Transverse colon (tissue), 4 donors: Measurements from ENCODE around the gene TRIM59.

ENCODE experiments used
- EP300 ChIP-seq: sonication (generic); formaldehyde crosslinking; IDR thresholded peaks from one replicate; pipeline ENCODE4 v1.6.1; 2017; ENCODE audit warnings: antibody characterized with exemption, low read depth
- POLR2AphosphoS5 ChIP-seq, 3 donors: sonication (generic); formaldehyde crosslinking; IDR thresholded peaks; one replicate each; pipeline ENCODE4 v1.6.1; 2016; ENCODE audit warnings: antibody characterized with exemption in 3 of 3
- TF ChIP-seq, protein P1 (sequence below), 5 experiments: fragments of 200-600 bp in 3 of 5; fragments of 450-650 bp in 2 of 5; sonication (generic) in 3 of 5; IDR thresholded peaks; 1 replicate in 2 of 5; 2 replicates in 3 of 5; pipeline ENCODE4 v1.5.1; 2016 to 2017; ENCODE audit warnings: antibody characterized with exemption in 5 of 5, inconsistent platforms in 3 of 5, mild to moderate bottlenecking in 2 of 5, moderate library complexity in 1 of 5

GRCh38 chr3:160445854-160446253 lies 3.7 kb downstream of the TRIM59 start:
- TF ChIP-seq POLR2AphosphoS5 (IDR thresholded peaks at IDR 0.05) = no peak
- TF ChIP-seq, protein P1, sequence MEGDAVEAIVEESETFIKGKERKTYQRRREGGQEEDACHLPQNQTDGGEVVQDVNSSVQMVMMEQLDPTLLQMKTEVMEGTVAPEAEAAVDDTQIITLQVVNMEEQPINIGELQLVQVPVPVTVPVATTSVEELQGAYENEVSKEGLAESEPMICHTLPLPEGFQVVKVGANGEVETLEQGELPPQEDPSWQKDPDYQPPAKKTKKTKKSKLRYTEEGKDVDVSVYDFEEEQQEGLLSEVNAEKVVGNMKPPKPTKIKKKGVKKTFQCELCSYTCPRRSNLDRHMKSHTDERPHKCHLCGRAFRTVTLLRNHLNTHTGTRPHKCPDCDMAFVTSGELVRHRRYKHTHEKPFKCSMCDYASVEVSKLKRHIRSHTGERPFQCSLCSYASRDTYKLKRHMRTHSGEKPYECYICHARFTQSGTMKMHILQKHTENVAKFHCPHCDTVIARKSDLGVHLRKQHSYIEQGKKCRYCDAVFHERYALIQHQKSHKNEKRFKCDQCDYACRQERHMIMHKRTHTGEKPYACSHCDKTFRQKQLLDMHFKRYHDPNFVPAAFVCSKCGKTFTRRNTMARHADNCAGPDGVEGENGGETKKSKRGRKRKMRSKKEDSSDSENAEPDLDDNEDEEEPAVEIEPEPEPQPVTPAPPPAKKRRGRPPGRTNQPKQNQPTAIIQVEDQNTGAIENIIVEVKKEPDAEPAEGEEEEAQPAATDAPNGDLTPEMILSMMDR (IDR thresholded peaks at IDR 0.05) = no peak
- no peak for TF ChIP-seq EP300
